H9 (cell line): ENCODE data around the gene SLC35E4. TPM values are rescaled to one million over a fixed set of nuclear protein-coding genes. Genes with fewer than 3 reads are reported as not detected.

Source experiments
- DNase-seq: peaks from one replicate; pipeline ENCODE4 v3.0.0-alpha.2; 2017
- H2AFZ ChIP-seq: one replicate; pipeline ENCODE4 v1.6.1; 2013; ENCODE audit warnings: mild to moderate bottlenecking, low read length, control low read depth, moderate library complexity
- H2AK5ac ChIP-seq: 2 replicates; pipeline ENCODE4 v1.6.1; 2013; ENCODE audit warnings: low read length, control low read depth, mixed read lengths; ENCODE audit not compliant: insufficient read length
- H2BK120ac ChIP-seq: one replicate; pipeline ENCODE4 v1.6.1; 2013; ENCODE audit warnings: low read depth, mild to moderate bottlenecking, low read length, control low read depth, inconsistent platforms; ENCODE audit not compliant: poor library complexity, severe bottlenecking
- H2BK12ac ChIP-seq: 2 replicates; pipeline ENCODE4 v1.6.1; 2013; ENCODE audit warnings: low read length, control low read depth, mixed read lengths, low read depth; ENCODE audit not compliant: insufficient read length
- H2BK15ac ChIP-seq: 2 replicates; pipeline ENCODE4 v1.6.1; 2013; ENCODE audit warnings: low read depth, low read length, control low read depth
- H2BK20ac ChIP-seq: one replicate; pipeline ENCODE4 v1.6.1; 2013; ENCODE audit warnings: low read depth, mild to moderate bottlenecking, low read length, control low read depth, inconsistent platforms; ENCODE audit not compliant: poor library complexity, severe bottlenecking
- H2BK5ac ChIP-seq: 2 replicates; pipeline ENCODE4 v1.6.1; 2013; ENCODE audit warnings: low read length, control low read depth, mixed read lengths; ENCODE audit not compliant: insufficient read length
- H3K14ac ChIP-seq: 2 replicates; pipeline ENCODE4 v1.6.1; 2013; ENCODE audit warnings: low read length, control low read depth; ENCODE audit not compliant: insufficient read depth
- H3K18ac ChIP-seq: 2 replicates; pipeline ENCODE4 v1.6.1; 2013; ENCODE audit warnings: low read depth, mild to moderate bottlenecking, mixed read lengths, low read length, control low read depth; ENCODE audit not compliant: insufficient read length
- H3K23ac ChIP-seq: 2 replicates; pipeline ENCODE4 v1.6.1; 2013; ENCODE audit warnings: low read length, control low read depth, mixed read lengths, low read depth; ENCODE audit not compliant: insufficient read length
- H3K23me2 ChIP-seq: 2 replicates; pipeline ENCODE4 v1.6.1; 2013; ENCODE audit warnings: low read depth, mild to moderate bottlenecking, mixed read lengths, low read length, control low read depth; ENCODE audit not compliant: insufficient read length, poor library complexity, severe bottlenecking
- H3K27ac ChIP-seq: 2 replicates; pipeline ENCODE4 v1.5.1; 2013; ENCODE audit warnings: low read length, control low read depth, mixed read lengths, low read depth; ENCODE audit not compliant: insufficient read length
- H3K27me3 ChIP-seq: 2 replicates; pipeline ENCODE4 v1.6.1; 2013; ENCODE audit warnings: low read length, control low read depth, inconsistent platforms; ENCODE audit not compliant: insufficient read depth
- H3K4ac ChIP-seq: 2 replicates; pipeline ENCODE4 v1.6.1; 2013; ENCODE audit warnings: low read depth, mild to moderate bottlenecking, control low read depth, inconsistent platforms, low read length, moderate library complexity
- H3K4me1 ChIP-seq: 2 replicates; pipeline ENCODE4 v1.6.1; 2013; ENCODE audit warnings: low read length, control low read depth, inconsistent platforms; ENCODE audit not compliant: insufficient read depth
- H3K4me2 ChIP-seq: 2 replicates; pipeline ENCODE4 v1.6.1; 2013; ENCODE audit warnings: low read length, control low read depth, mixed read lengths; ENCODE audit not compliant: insufficient read length, insufficient read depth
- H3K56ac ChIP-seq: 2 replicates; pipeline ENCODE4 v1.6.1; 2013; ENCODE audit warnings: low read depth, mild to moderate bottlenecking, mixed read lengths, low read length, control low read depth; ENCODE audit not compliant: insufficient read length
- H3K79me1 ChIP-seq: 2 replicates; pipeline ENCODE4 v1.6.1; 2013; ENCODE audit warnings: low read depth, mild to moderate bottlenecking, moderate library complexity, low read length, control low read depth, inconsistent platforms; ENCODE audit not compliant: insufficient read depth, poor library complexity, severe bottlenecking
- H3K79me2 ChIP-seq: 2 replicates; pipeline ENCODE4 v1.6.1; 2013; ENCODE audit warnings: low read length, control low read depth, inconsistent platforms; ENCODE audit not compliant: insufficient read depth
- H3K9ac ChIP-seq: 2 replicates; pipeline ENCODE4 v1.6.1; 2013; ENCODE audit warnings: low read length, control low read depth, mixed read lengths; ENCODE audit not compliant: insufficient read length; ENCODE audit errors: extremely low read depth
- H3K9me3 ChIP-seq: one replicate; pipeline ENCODE4 v1.6.1; 2013; ENCODE audit warnings: low read depth, low read length, inconsistent platforms; ENCODE audit not compliant: control insufficient read depth
- H3T11ph ChIP-seq: one replicate; pipeline ENCODE4 v1.6.1; 2013; ENCODE audit warnings: mild to moderate bottlenecking, low read length, control low read depth, inconsistent platforms
- H4K20me1 ChIP-seq: one replicate; pipeline ENCODE4 v1.6.1; 2013; ENCODE audit not compliant: control insufficient read depth, insufficient read length, insufficient read depth
- H4K5ac ChIP-seq: 2 replicates; pipeline ENCODE4 v1.6.1; 2013; ENCODE audit warnings: low read depth, mild to moderate bottlenecking, mixed read lengths, low read length, control low read depth; ENCODE audit not compliant: insufficient read length
- H4K8ac ChIP-seq: replicated peaks from 2 replicates; pipeline ENCODE4 v1.6.1; 2013; ENCODE audit warnings: low read length, control low read depth, mixed read lengths, low read depth; ENCODE audit not compliant: insufficient read length
- H4K91ac ChIP-seq: 2 replicates; pipeline ENCODE4 v1.6.1; 2013; ENCODE audit warnings: low read depth, mild to moderate bottlenecking, moderate library complexity, mixed read lengths, low read length, control low read depth; ENCODE audit not compliant: insufficient read length
- H3K27ac Mint-ChIP-seq, 3 experiments: 2 replicates in 2 of 3; 3 replicates in 1 of 3; pipeline ENCODE4 v1.8.0; 2020 to 2021; ENCODE audit warnings: mixed read lengths in 3 of 3, mild to moderate bottlenecking in 1 of 3, moderate library complexity in 1 of 3
- H3K27me3 Mint-ChIP-seq: 2 replicates; pipeline ENCODE4 v1.8.0; 2021; ENCODE audit warnings: low read depth, mild to moderate bottlenecking, moderate library complexity, mixed read lengths
- H3K36me3 Mint-ChIP-seq, 3 experiments: 2 replicates in 2 of 3; 3 replicates in 1 of 3; pipeline ENCODE4 v1.8.0; 2020 to 2021; ENCODE audit warnings: low read depth in 3 of 3, mixed read lengths in 3 of 3; ENCODE audit not compliant: insufficient read depth in 1 of 3
- H3K4me1 Mint-ChIP-seq, 2 experiments: 2 replicates each; pipeline ENCODE4 v1.8.0; 2020; ENCODE audit warnings: mixed read lengths in 2 of 2
- H3K4me3 Mint-ChIP-seq, 2 experiments: 2 replicates in 1 of 2; 3 replicates in 1 of 2; pipeline ENCODE4 v1.8.0; 2020 to 2021; ENCODE audit warnings: mild to moderate bottlenecking in 2 of 2, mixed read lengths in 2 of 2, moderate library complexity in 1 of 2
- H3K9me3 Mint-ChIP-seq, 2 experiments: 2 replicates in 1 of 2; 3 replicates in 1 of 2; pipeline ENCODE4 v1.8.0; 2020; ENCODE audit warnings: mild to moderate bottlenecking in 2 of 2, mixed read lengths in 2 of 2, moderate library complexity in 1 of 2
- WGBS: extraction: QIAGEN DNeasy Blood & Tissue Kit; methylation state at CpG from one replicate; pipeline ENCODE4 v1.1.7; 2013; ENCODE audit warnings: missing lambda C conversion rate, low lambda C conversion rate, mixed read lengths; ENCODE audit not compliant: insufficient read length; ENCODE audit errors: extremely low coverage; 5-methylcytosine and 5-hydroxymethylcytosine counted together
- total RNA-seq: library from RNA; stranded (reverse); gene quantifications from 2 replicates; pipeline ENCODE4 v1.2.1, GENCODE V29; 2021
- TF ChIP-seq, protein P1 (sequence below): fragments of 200-600 bp; sonication (generic); conservative IDR thresholded peaks from 3 replicates; pipeline ENCODE4 v1.8.0; 2021; ENCODE audit warnings: antibody characterized with exemption, mild to moderate bottlenecking

Gene SLC35E4
- total RNA-seq, 1 experiment from 2014 or later: 3.7 TPM

DNA sequence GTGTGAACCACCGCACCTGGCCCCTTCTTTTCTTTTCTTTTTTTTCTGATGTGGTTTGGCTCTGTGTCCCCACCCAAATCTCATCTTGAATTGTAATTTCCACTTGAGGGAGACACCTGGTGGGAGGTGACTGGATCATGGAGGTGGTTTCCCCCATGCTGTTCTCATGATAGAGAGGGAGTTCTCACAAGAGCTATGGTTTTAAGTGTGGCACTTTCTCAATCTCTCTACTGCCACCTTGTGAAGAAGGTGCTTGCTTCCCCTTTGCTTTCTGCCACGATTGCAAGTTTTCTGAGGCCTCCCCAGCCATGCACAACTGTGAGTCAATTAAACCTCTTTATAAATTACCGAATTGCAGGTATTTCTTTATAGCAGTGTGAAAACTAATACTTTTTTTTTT, 33.5 kb upstream of the SLC35E4 start:
- Histone ChIP-seq H4K91ac (no peak overlapping the region), H3K79me1 (no peaks in the 10 kb centered on the region), H3K4ac (no peak overlapping the region), H4K8ac (no peak overlapping the region), H3K27ac (no peak overlapping the region), H2BK12ac (no peak overlapping the region), H3K23me2 (peaks cover 3% of the 10 kb centered on the region), H3K27me3 (no peaks in the 10 kb centered on the region), H2BK120ac (no peak overlapping the region), H3K14ac (no peak overlapping the region), H2BK5ac (no peak overlapping the region), H3T11ph (no peak overlapping the region), H3K9ac (no peak overlapping the region), H4K5ac (no peak overlapping the region), H3K56ac (no peak overlapping the region), H2BK20ac (no peak overlapping the region), H4K20me1 (no peaks in the 10 kb centered on the region), H3K4me1 (no peaks in the 10 kb centered on the region), H3K9me3 (no peaks in the 10 kb centered on the region), H3K18ac (no peak overlapping the region), H3K79me2 (no peaks in the 10 kb centered on the region), H2AFZ (no peak overlapping the region), H3K23ac (no peak overlapping the region), H2AK5ac (no peak overlapping the region), H2BK15ac (no peak overlapping the region), H3K4me2 (no peak overlapping the region)
- peaks cover 0 to 3% of the 10 kb centered on the region in 2 experiments; a peak in 2 of 5 replicates for H3K9me3 Mint-ChIP-seq
- H3K4me3 Mint-ChIP-seq: no peak overlapping the region
- TF ChIP-seq, protein P1, sequence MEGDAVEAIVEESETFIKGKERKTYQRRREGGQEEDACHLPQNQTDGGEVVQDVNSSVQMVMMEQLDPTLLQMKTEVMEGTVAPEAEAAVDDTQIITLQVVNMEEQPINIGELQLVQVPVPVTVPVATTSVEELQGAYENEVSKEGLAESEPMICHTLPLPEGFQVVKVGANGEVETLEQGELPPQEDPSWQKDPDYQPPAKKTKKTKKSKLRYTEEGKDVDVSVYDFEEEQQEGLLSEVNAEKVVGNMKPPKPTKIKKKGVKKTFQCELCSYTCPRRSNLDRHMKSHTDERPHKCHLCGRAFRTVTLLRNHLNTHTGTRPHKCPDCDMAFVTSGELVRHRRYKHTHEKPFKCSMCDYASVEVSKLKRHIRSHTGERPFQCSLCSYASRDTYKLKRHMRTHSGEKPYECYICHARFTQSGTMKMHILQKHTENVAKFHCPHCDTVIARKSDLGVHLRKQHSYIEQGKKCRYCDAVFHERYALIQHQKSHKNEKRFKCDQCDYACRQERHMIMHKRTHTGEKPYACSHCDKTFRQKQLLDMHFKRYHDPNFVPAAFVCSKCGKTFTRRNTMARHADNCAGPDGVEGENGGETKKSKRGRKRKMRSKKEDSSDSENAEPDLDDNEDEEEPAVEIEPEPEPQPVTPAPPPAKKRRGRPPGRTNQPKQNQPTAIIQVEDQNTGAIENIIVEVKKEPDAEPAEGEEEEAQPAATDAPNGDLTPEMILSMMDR: peak; percentile 68
- no CpG with 5 or more reads among the region's 3 CpGs for WGBS
- DNase-seq: peak; percentile 44
- no peaks in the 10 kb centered on the region for H3K27me3 Mint-ChIP-seq
- peak overlapping the region in 1 of 3 experiments; percentile 49; a peak in 1 of 7 replicates for H3K27ac Mint-ChIP-seq
- peaks cover 13 to 23% of the 10 kb centered on the region in 2 experiments for H3K4me1 Mint-ChIP-seq
- no peaks in the 10 kb centered on the region; a peak in 1 of 7 replicates for H3K36me3 Mint-ChIP-seq
